B cell (primary cell): ENCODE data around the gene MOCS2. TPM values are rescaled to one million over a fixed set of nuclear protein-coding genes. Genes with fewer than 3 reads are reported as not detected.

Source experiments
- ATAC-seq: fragments of 200-7000 bp; cut with Tn5 transposase; one replicate; pipeline ENCODE4 v1.10.0; 2021; ENCODE audit warnings: low read depth, mild to moderate bottlenecking, moderate number of reproducible peaks, moderate library complexity
- CTCF ChIA-PET: fragments of 350-600 bp; sonication (Branson Sonifier 250); formaldehyde crosslinking; loops from one replicate; lab custom pipeline; 2021; ENCODE audit warnings: antibody characterized with exemption, inconsistent platforms; lab: Charles Lee
- POLR2A ChIA-PET: fragments of 350-600 bp; sonication (Branson Sonifier 250); formaldehyde crosslinking; loops from one replicate; lab custom pipeline; 2021; ENCODE audit warnings: antibody characterized with exemption; lab: Charles Lee
- DNase-seq: peaks from one replicate; pipeline ENCODE4 v3.0.0; 2013
- H2AFZ ChIP-seq: 2 replicates; pipeline ENCODE4 v1.6.1; 2012; ENCODE audit warnings: mild to moderate bottlenecking, low read depth, low read length; ENCODE audit not compliant: insufficient read depth, poor library complexity, severe bottlenecking
- H3K27ac ChIP-seq, 2 donors: 1 replicate in 1 of 2; 2 replicates in 1 of 2; pipeline ENCODE4 v1.5.1; 2012 to 2013; ENCODE audit warnings: low read length in 2 of 2, mild to moderate bottlenecking in 2 of 2, moderate library complexity in 1 of 2
- H3K27me3 ChIP-seq, 4 experiments: fragments of 200-600 bp in 1 of 4; sonication (generic) in 1 of 4; replicated peaks in 1 of 4; 1 replicate in 2 of 4; 2 replicates in 2 of 4; pipeline versions ENCODE4 v1.6.1 to v1.7.0; 2013 to 2016; ENCODE audit warnings: low read length in 3 of 4, mild to moderate bottlenecking in 2 of 4, mixed read lengths in 1 of 4, moderate library complexity in 1 of 4; ENCODE audit not compliant: insufficient read depth in 4 of 4, control insufficient read depth in 3 of 4; ENCODE audit errors: control extremely low read depth in 1 of 4
- H3K36me3 ChIP-seq, 2 experiments: replicated peaks in 1 of 2; 1 replicate in 1 of 2; 2 replicates in 1 of 2; pipeline versions ENCODE4 v1.6.1 to v1.7.1; 2013; ENCODE audit warnings: low read length in 1 of 2; ENCODE audit not compliant: insufficient read depth in 2 of 2, control insufficient read depth in 1 of 2; ENCODE audit errors: control extremely low read depth in 1 of 2, extremely low read depth in 1 of 2
- H3K4me1 ChIP-seq, 2 donors: fragments of 200-600 bp in 1 of 2; sonication (generic) in 1 of 2; 1 replicate in 1 of 2; 2 replicates in 1 of 2; pipeline versions ENCODE4 v1.5.1 to v1.6.1; 2013 to 2017; ENCODE audit warnings: low read length in 2 of 2; ENCODE audit not compliant: control insufficient read depth in 2 of 2, insufficient read depth in 2 of 2
- H3K4me2 ChIP-seq: replicated peaks from 2 replicates; pipeline ENCODE3; 2012; ENCODE audit warnings: mild to moderate bottlenecking, low read depth, low read length; ENCODE audit not compliant: poor library complexity, severe bottlenecking
- H3K4me3 ChIP-seq, 5 experiments: fragments of 200-600 bp in 1 of 5; sonication (generic) in 1 of 5; 1 replicate in 3 of 5; 2 replicates in 2 of 5; pipeline versions ENCODE4 v1.5.1 to v1.7.0; 2011 to 2016; ENCODE audit warnings: low read length in 4 of 5, mild to moderate bottlenecking in 4 of 5, low read depth in 2 of 5, control low read depth in 1 of 5, moderate library complexity in 1 of 5; ENCODE audit not compliant: insufficient read depth in 1 of 5; ENCODE audit errors: control extremely low read depth in 1 of 5, extremely low read depth in 1 of 5
- H3K79me2 ChIP-seq: fragments of 200-600 bp; sonication (generic); one replicate; pipeline ENCODE4 v1.6.0; 2016; ENCODE audit warnings: low read length; ENCODE audit not compliant: control insufficient read depth, insufficient read depth
- H3K9ac ChIP-seq: fragments of 200-600 bp; sonication (generic); 2 replicates; pipeline ENCODE4 v1.6.1; 2017; ENCODE audit warnings: mild to moderate bottlenecking, low read length, moderate library complexity
- H3K9me3 ChIP-seq, 3 donors: one replicate each; pipeline versions ENCODE4 v1.6.1 to v1.7.1; 2013; ENCODE audit warnings: low read length in 2 of 3; ENCODE audit not compliant: control insufficient read depth in 2 of 3, insufficient read depth in 1 of 3; ENCODE audit errors: control extremely low read depth in 1 of 3
- H4K20me1 ChIP-seq: 2 replicates; pipeline ENCODE4 v1.6.0; 2012; ENCODE audit warnings: mild to moderate bottlenecking, low read length; ENCODE audit not compliant: insufficient read depth, control insufficient read depth, poor library complexity, severe bottlenecking
- H3K27ac Mint-ChIP-seq: one replicate; pipeline ENCODE4 v1.8.0; 2021; ENCODE audit warnings: mixed read lengths
- H3K27me3 Mint-ChIP-seq: one replicate; pipeline ENCODE4 v1.8.0; 2021; ENCODE audit warnings: mixed read lengths
- H3K4me1 Mint-ChIP-seq: one replicate; pipeline ENCODE4 v1.8.0; 2021; ENCODE audit warnings: mixed read lengths
- H3K4me3 Mint-ChIP-seq: one replicate; pipeline ENCODE4 v1.8.0; 2021; ENCODE audit warnings: mixed read lengths
- H3K9me3 Mint-ChIP-seq: one replicate; pipeline ENCODE4 v1.8.0; 2022; ENCODE audit warnings: mixed read lengths; ENCODE audit not compliant: insufficient read depth
- EZH2 ChIP-seq: IDR thresholded peaks from 2 replicates; pipeline ENCODE4 v1.6.1; 2012; ENCODE audit warnings: borderline replicate concordance, low read depth, mild to moderate bottlenecking, moderate library complexity, low read length; ENCODE audit not compliant: insufficient read depth, poor library complexity, severe bottlenecking
- WGBS: methylation state at CpG from one replicate; pipeline ENCODE4 v1.1.5; 2013; ENCODE audit warnings: missing lambda C conversion rate; ENCODE audit not compliant: insufficient coverage; 5-methylcytosine and 5-hydroxymethylcytosine counted together
- intact Hi-C: fragments of 100-400 bp; cut with micrococcal nuclease; formaldehyde crosslinking; loops from one replicate; pipeline ENCODE4 v1.10.0; 2022
- polyA plus RNA-seq: library from polyadenylated mRNA; depleted of rRNA; stranded (reverse); fragments of >200 nt; gene quantifications from 2 replicates; pipeline ENCODE4 v1.2.3, GENCODE V29; 2012
- total RNA-seq, 2 donors: library from RNA; stranded (reverse); fragments of 120-200 nt in 1 of 2; gene quantifications; 1 replicate in 1 of 2; 2 replicates in 1 of 2; pipeline versions ENCODE4 v1.2.3 to v1.2.4, GENCODE V29; 2013 to 2022
- TF ChIP-seq, protein P1 (sequence below): fragments of 200-600 bp; IDR thresholded peaks from one replicate; pipeline ENCODE4 v1.8.0; 2022; ENCODE audit warnings: antibody characterized with exemption, mild to moderate bottlenecking

The MOCS2 gene
- total and polyA plus RNA-seq, 2 donors (not counting 1 experiment from before 2014, with no cell fraction given): 7.5 to 15.3 TPM

DNA sequence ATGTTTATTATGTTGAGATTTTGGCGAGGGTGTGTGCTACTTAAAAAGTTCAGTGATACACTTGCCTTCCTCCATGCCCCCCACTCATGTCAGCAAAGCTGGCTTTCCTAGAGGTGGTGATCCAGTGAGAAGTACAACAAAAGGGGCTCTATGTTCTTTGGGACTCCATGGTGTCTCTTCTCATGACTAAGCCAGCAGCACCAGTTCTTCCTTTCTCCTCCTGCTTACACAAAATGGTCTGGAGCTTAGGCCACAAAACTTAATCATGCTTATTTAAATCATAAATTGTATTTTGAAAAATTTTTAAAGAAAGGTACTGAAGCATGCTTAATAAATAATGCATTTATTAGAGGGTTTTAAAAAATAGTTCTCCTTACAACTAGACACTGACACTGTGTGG is 22.4 kb downstream of the MOCS2 start:
- H2AFZ ChIP-seq: no peak overlapping the region
- no peaks in the 10 kb centered on the region for H3K4me1 ChIP-seq
- no peak overlapping the region for H3K27ac ChIP-seq
- WGBS: no CpG with 5 or more reads among the region's 1 CpG
- Mint-ChIP-seq H3K9me3 (no peaks in the 10 kb centered on the region), H3K27me3 (peaks cover 17% of the 10 kb centered on the region), H3K4me3 (no peak overlapping the region), H3K27ac (no peak overlapping the region), H3K4me1 (peaks cover 7% of the 10 kb centered on the region)
- DNase-seq (no peak), ATAC-seq (no peak)
- no peak overlapping the region for H3K9ac ChIP-seq
- no peaks in the 10 kb centered on the region for H3K79me2 ChIP-seq
- ChIA-PET POLR2A (no interaction called here), CTCF (no interaction called here)
- H3K27me3 ChIP-seq: no peaks in the 10 kb centered on the region
- H3K36me3 ChIP-seq: no peaks in the 10 kb centered on the region
- TF ChIP-seq EZH2: no peak
- TF ChIP-seq, protein P1, sequence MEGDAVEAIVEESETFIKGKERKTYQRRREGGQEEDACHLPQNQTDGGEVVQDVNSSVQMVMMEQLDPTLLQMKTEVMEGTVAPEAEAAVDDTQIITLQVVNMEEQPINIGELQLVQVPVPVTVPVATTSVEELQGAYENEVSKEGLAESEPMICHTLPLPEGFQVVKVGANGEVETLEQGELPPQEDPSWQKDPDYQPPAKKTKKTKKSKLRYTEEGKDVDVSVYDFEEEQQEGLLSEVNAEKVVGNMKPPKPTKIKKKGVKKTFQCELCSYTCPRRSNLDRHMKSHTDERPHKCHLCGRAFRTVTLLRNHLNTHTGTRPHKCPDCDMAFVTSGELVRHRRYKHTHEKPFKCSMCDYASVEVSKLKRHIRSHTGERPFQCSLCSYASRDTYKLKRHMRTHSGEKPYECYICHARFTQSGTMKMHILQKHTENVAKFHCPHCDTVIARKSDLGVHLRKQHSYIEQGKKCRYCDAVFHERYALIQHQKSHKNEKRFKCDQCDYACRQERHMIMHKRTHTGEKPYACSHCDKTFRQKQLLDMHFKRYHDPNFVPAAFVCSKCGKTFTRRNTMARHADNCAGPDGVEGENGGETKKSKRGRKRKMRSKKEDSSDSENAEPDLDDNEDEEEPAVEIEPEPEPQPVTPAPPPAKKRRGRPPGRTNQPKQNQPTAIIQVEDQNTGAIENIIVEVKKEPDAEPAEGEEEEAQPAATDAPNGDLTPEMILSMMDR: no peak
- no peak overlapping the region for H3K4me3 ChIP-seq
- intact Hi-C loops: no loop called here
- H4K20me1 ChIP-seq: no peaks in the 10 kb centered on the region
- no peaks in the 10 kb centered on the region for H3K9me3 ChIP-seq
- H3K4me2 ChIP-seq: no peak overlapping the region

DNA sequence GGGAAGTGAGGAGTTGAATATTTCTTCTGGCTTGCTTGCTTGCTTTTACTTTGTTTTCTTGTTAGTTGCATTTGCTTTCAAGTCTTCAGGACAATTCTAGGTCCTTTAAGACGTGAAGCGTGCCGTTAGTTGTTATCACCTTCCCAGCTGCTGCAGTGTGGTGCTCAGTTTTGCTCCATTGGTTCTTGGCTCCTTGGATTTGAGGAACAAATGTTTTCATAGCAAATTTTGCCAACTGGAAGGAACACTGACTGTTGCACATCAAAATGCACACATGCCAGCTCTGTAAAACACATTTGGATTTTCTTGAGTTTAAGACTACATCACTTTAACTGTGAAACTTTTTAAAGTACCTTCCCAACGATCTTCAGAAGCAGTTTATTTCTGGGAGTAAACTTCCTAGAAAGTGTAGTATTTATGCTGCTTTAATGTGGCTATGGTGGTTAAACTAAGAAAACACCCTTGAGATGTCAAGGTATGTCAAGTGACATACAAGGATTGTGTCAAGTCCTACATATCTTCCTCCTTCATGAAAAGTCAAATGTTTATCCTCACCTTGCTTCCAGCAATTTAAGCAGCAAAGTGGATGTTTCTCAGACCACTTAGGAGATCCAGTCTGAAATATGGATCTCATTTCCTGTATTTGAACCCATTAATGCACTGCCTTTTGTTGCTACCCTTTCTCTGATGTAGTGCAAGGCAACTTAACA is 24.9 kb downstream of the MOCS2 start:
- intact Hi-C loops: no loop called here
- Histone ChIP-seq H3K4me1 (no peaks in the 10 kb centered on the region), H3K36me3 (no peaks in the 10 kb centered on the region), H3K9me3 (no peaks in the 10 kb centered on the region), H3K9ac (no peak overlapping the region), H3K4me2 (no peak overlapping the region), H3K27me3 (no peaks in the 10 kb centered on the region), H4K20me1 (no peaks in the 10 kb centered on the region), H3K27ac (no peak overlapping the region), H2AFZ (no peak overlapping the region), H3K79me2 (no peaks in the 10 kb centered on the region), H3K4me3 (no peak overlapping the region)
- CTCF ChIA-PET: no interaction called here
- no peak for DNase-seq
- Mint-ChIP-seq H3K27me3 (peaks cover 17% of the 10 kb centered on the region), H3K9me3 (no peaks in the 10 kb centered on the region), H3K4me1 (peaks cover 3% of the 10 kb centered on the region), H3K4me3 (no peak overlapping the region), H3K27ac (no peak overlapping the region)
- 100% methylated on average over 3 of the region's 4 CpGs for WGBS
- POLR2A ChIA-PET: no interaction called here
- TF ChIP-seq EZH2: no peak
- TF ChIP-seq, protein P1: no peak
- no peak for ATAC-seq
